Measurements from ENCODE around the gene HIF1A.
"Not testable (repeated sequence)": the region's sequence is repeated elsewhere in the genome, so short reads cannot be mapped to it uniquely, and the experiment has no call there.

HIF1A gene

GRCh38 chr14:61733972-61734371, 38.7 kb downstream of the HIF1A start:
- H3K4me3 ChIP-seq (ENCODE audit: low read depth in 1 of 2, low read length in 2 of 2), result no peak overlapping the region
- H3K27ac ChIP-seq (ENCODE audit: low read length), result no peak overlapping the region
- no peaks in the 10 kb centered on the region for H3K4me1 ChIP-seq (ENCODE audit: control insufficient read depth in 1 of 2, insufficient read depth in 2 of 2, low read length in 2 of 2)
- H3K9me3 ChIP-seq (ENCODE audit: control insufficient read depth in 1 of 2, low read length in 2 of 2), result no peaks in the 10 kb centered on the region
- no peaks in the 10 kb centered on the region for H3K27me3 ChIP-seq (ENCODE audit: low read depth, low read length)
- peaks cover 56 to 69% of the 10 kb centered on the region in 2 donors for H3K36me3 ChIP-seq (ENCODE audit: control insufficient read depth in 1 of 2, insufficient read depth in 2 of 2, low read length in 2 of 2)

- no peak overlapping the region for H3K4me3 ChIP-seq (ENCODE audit: low read depth in 1 of 2, low read length in 2 of 2)
- H3K9me3 ChIP-seq (ENCODE audit: control insufficient read depth in 1 of 2, low read length in 2 of 2), result no peaks in the 10 kb centered on the region
- no peaks in the 10 kb centered on the region for H3K27me3 ChIP-seq (ENCODE audit: low read depth, low read length)
- H3K27ac ChIP-seq (ENCODE audit: low read length), result no peak overlapping the region
- no peaks in the 10 kb centered on the region for H3K4me1 ChIP-seq (ENCODE audit: control insufficient read depth in 1 of 2, insufficient read depth in 2 of 2, low read length in 2 of 2)
- H3K36me3 ChIP-seq (ENCODE audit: control insufficient read depth in 1 of 2, insufficient read depth in 2 of 2, low read length in 2 of 2), result peaks cover 74 to 78% of the 10 kb centered on the region in 2 donors
Measured at GRCh38 chr14:61736751-61737150, 41.4 kb downstream of the HIF1A start.

GRCh38 chr14:61737915-61738314, 42.6 kb downstream of the HIF1A start:
- Histone ChIP-seq H3K9me3 (ENCODE audit: control insufficient read depth in 1 of 2, low read length in 2 of 2) (no peaks in the 10 kb centered on the region), H3K27me3 (ENCODE audit: low read depth, low read length) (no peaks in the 10 kb centered on the region), H3K27ac (ENCODE audit: low read length) (no peak overlapping the region), H3K4me1 (ENCODE audit: control insufficient read depth in 1 of 2, insufficient read depth in 2 of 2, low read length in 2 of 2) (no peaks in the 10 kb centered on the region), H3K4me3 (ENCODE audit: low read depth in 1 of 2, low read length in 2 of 2) (no peak overlapping the region), H3K36me3 (ENCODE audit: control insufficient read depth in 1 of 2, insufficient read depth in 2 of 2, low read length in 2 of 2) (peaks cover 75 to 77% of the 10 kb centered on the region in 2 donors)

- Histone ChIP-seq H3K4me1 (ENCODE audit: control insufficient read depth in 1 of 2, insufficient read depth in 2 of 2, low read length in 2 of 2) (no peaks in the 10 kb centered on the region), H3K27ac (ENCODE audit: low read length) (no peak overlapping the region), H3K36me3 (ENCODE audit: control insufficient read depth in 1 of 2, insufficient read depth in 2 of 2, low read length in 2 of 2) (peaks cover 69 to 75% of the 10 kb centered on the region in 2 donors), H3K27me3 (ENCODE audit: low read depth, low read length) (no peaks in the 10 kb centered on the region), H3K4me3 (ENCODE audit: low read depth in 1 of 2, low read length in 2 of 2) (no peak overlapping the region), H3K9me3 (ENCODE audit: control insufficient read depth in 1 of 2, low read length in 2 of 2) (no peaks in the 10 kb centered on the region)
Measured at GRCh38 chr14:61739133-61739532, 43.8 kb downstream of the HIF1A start.

DNA sequence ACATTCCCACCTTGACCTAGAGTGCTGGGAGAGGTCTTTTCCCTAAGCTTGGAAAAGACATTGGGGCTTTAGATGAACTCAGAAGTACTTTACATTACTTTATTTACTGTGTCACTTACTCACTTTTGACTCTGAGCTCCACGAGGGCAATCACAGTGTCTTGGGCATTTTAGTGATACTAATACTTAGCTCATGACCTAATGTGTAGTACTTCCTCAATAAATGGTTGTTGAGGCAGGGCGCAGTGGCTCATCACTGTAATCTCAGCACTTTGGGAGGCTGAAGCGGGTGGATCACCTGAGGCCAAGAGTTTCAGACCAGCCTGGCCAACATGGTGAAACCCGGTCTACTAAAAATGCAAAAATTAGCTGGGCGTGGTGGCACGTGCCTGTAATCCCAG, 47.1 kb downstream of the HIF1A start:
- H3K27ac ChIP-seq (ENCODE audit: low read length), result no peak overlapping the region
- H3K27me3 ChIP-seq (ENCODE audit: low read depth, low read length), result no peaks in the 10 kb centered on the region
- H3K4me3 ChIP-seq (ENCODE audit: low read depth in 1 of 2, low read length in 2 of 2), result no peak overlapping the region
- H3K36me3 ChIP-seq (ENCODE audit: control insufficient read depth in 1 of 2, insufficient read depth in 2 of 2, low read length in 2 of 2), result peaks cover 62 to 75% of the 10 kb centered on the region in 2 donors
- no peaks in the 10 kb centered on the region for H3K9me3 ChIP-seq (ENCODE audit: control insufficient read depth in 1 of 2, low read length in 2 of 2)
- no peaks in the 10 kb centered on the region for H3K4me1 ChIP-seq (ENCODE audit: control insufficient read depth in 1 of 2, insufficient read depth in 2 of 2, low read length in 2 of 2)

GRCh38 chr14:61744238-61744637, 48.9 kb downstream of the HIF1A start:
- Histone ChIP-seq H3K4me3 (ENCODE audit: low read depth in 1 of 2, low read length in 2 of 2) (no peak overlapping the region), H3K9me3 (ENCODE audit: control insufficient read depth in 1 of 2, low read length in 2 of 2) (no peaks in the 10 kb centered on the region), H3K4me1 (ENCODE audit: control insufficient read depth in 1 of 2, insufficient read depth in 2 of 2, low read length in 2 of 2) (peaks cover 0 to 2% of the 10 kb centered on the region in 2 donors), H3K27ac (ENCODE audit: low read length) (no peak overlapping the region), H3K27me3 (ENCODE audit: low read depth, low read length) (no peaks in the 10 kb centered on the region), H3K36me3 (ENCODE audit: control insufficient read depth in 1 of 2, insufficient read depth in 2 of 2, low read length in 2 of 2) (peaks cover 54 to 72% of the 10 kb centered on the region in 2 donors)

DNA sequence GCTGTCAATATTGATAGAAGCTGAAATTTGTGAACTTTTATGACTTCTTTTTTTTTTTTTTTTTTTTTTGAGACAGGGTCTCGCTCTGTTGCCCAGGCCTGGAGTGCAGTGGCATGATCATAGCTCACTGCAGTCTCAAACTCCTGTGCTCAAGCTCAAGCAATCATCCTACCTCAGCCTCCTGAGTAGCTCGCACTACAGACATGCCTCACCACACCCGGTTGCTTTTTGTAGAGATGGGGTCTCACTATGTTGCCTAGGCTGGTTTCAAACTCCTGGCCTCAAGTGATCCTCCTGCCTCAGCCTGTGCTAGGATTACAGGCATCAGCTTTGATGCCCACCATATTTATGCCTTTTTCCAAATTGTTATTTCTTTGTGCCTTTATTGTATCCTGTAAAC, 51.0 kb downstream of the HIF1A start:
- not testable (repeated sequence) for H3K4me3 ChIP-seq (ENCODE audit: low read depth in 1 of 2, low read length in 2 of 2); H3K27ac ChIP-seq (ENCODE audit: low read length); H3K4me1 ChIP-seq (ENCODE audit: control insufficient read depth in 1 of 2, insufficient read depth in 2 of 2, low read length in 2 of 2); H3K9me3 ChIP-seq (ENCODE audit: control insufficient read depth in 1 of 2, low read length in 2 of 2); H3K27me3 ChIP-seq (ENCODE audit: low read depth, low read length)
- peaks cover 37 to 61% of the 10 kb centered on the region in 2 donors for H3K36me3 ChIP-seq (ENCODE audit: control insufficient read depth in 1 of 2, insufficient read depth in 2 of 2, low read length in 2 of 2)

DNA sequence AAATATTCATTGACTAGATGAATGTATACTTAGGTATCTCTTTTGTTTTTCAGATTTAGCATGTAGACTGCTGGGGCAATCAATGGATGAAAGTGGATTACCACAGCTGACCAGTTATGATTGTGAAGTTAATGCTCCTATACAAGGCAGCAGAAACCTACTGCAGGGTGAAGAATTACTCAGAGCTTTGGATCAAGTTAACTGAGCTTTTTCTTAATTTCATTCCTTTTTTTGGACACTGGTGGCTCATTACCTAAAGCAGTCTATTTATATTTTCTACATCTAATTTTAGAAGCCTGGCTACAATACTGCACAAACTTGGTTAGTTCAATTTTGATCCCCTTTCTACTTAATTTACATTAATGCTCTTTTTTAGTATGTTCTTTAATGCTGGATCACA, 51.6 kb downstream of the HIF1A start:
- no peak overlapping the region for H3K4me3 ChIP-seq (ENCODE audit: low read depth in 1 of 2, low read length in 2 of 2)
- H3K9me3 ChIP-seq (ENCODE audit: control insufficient read depth in 1 of 2, low read length in 2 of 2), result no peaks in the 10 kb centered on the region
- H3K4me1 ChIP-seq (ENCODE audit: control insufficient read depth in 1 of 2, insufficient read depth in 2 of 2, low read length in 2 of 2), result peaks cover 2 to 4% of the 10 kb centered on the region in 2 donors
- H3K27ac ChIP-seq (ENCODE audit: low read length), result no peak overlapping the region
- H3K27me3 ChIP-seq (ENCODE audit: low read depth, low read length), result no peaks in the 10 kb centered on the region
- peaks cover 33 to 56% of the 10 kb centered on the region in 2 donors for H3K36me3 ChIP-seq (ENCODE audit: control insufficient read depth in 1 of 2, insufficient read depth in 2 of 2, low read length in 2 of 2)

GRCh38 chr14:61747342-61747741, 52.0 kb downstream of the HIF1A start:
- Histone ChIP-seq H3K36me3 (ENCODE audit: control insufficient read depth in 1 of 2, insufficient read depth in 2 of 2, low read length in 2 of 2) (peaks cover 29 to 52% of the 10 kb centered on the region in 2 donors), H3K9me3 (ENCODE audit: control insufficient read depth in 1 of 2, low read length in 2 of 2) (no peaks in the 10 kb centered on the region), H3K4me1 (ENCODE audit: control insufficient read depth in 1 of 2, insufficient read depth in 2 of 2, low read length in 2 of 2) (peaks cover 2 to 7% of the 10 kb centered on the region in 2 donors), H3K27ac (ENCODE audit: low read length) (no peak overlapping the region), H3K4me3 (ENCODE audit: low read depth in 1 of 2, low read length in 2 of 2) (no peak overlapping the region), H3K27me3 (ENCODE audit: low read depth, low read length) (no peaks in the 10 kb centered on the region)

GRCh38 chr14:61749264-61749663, 54.0 kb downstream of the HIF1A start:
- H3K27me3 ChIP-seq (ENCODE audit: low read depth, low read length), result no peaks in the 10 kb centered on the region
- no peak overlapping the region for H3K27ac ChIP-seq (ENCODE audit: low read length)
- peaks cover 27 to 37% of the 10 kb centered on the region in 2 donors for H3K36me3 ChIP-seq (ENCODE audit: control insufficient read depth in 1 of 2, insufficient read depth in 2 of 2, low read length in 2 of 2)
- no peak overlapping the region for H3K4me3 ChIP-seq (ENCODE audit: low read depth in 1 of 2, low read length in 2 of 2)
- H3K4me1 ChIP-seq (ENCODE audit: control insufficient read depth in 1 of 2, insufficient read depth in 2 of 2, low read length in 2 of 2), result peaks cover 2 to 7% of the 10 kb centered on the region in 2 donors
- no peaks in the 10 kb centered on the region for H3K9me3 ChIP-seq (ENCODE audit: control insufficient read depth in 1 of 2, low read length in 2 of 2)

DNA sequence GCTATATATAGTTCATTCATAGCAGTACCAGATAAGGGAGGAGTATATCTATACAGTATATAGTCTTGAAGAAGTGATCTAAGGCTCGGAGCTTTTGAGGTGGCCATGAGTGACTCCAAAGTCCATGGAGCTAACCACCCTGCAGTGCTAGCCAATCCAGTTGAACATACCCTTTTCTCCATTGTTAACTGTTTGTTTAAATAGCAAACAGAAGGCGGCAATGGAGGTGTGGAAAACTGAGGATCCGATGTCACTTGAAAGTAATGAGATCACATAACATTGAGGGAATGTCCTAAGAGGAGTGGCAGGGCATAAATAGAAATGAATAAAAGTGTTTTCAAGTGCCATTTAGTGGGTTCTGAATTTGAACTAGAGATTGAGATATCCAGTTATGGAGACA, 54.6 kb downstream of the HIF1A start:
- peaks cover 23 to 34% of the 10 kb centered on the region in 2 donors for H3K36me3 ChIP-seq (ENCODE audit: control insufficient read depth in 1 of 2, insufficient read depth in 2 of 2, low read length in 2 of 2)
- no peaks in the 10 kb centered on the region for H3K27me3 ChIP-seq (ENCODE audit: low read depth, low read length)
- no peak overlapping the region for H3K4me3 ChIP-seq (ENCODE audit: low read depth in 1 of 2, low read length in 2 of 2)
- H3K9me3 ChIP-seq (ENCODE audit: control insufficient read depth in 1 of 2, low read length in 2 of 2), result no peaks in the 10 kb centered on the region
- peaks cover 2 to 7% of the 10 kb centered on the region in 2 donors for H3K4me1 ChIP-seq (ENCODE audit: control insufficient read depth in 1 of 2, insufficient read depth in 2 of 2, low read length in 2 of 2)
- H3K27ac ChIP-seq (ENCODE audit: low read length), result no peak overlapping the region

DNA sequence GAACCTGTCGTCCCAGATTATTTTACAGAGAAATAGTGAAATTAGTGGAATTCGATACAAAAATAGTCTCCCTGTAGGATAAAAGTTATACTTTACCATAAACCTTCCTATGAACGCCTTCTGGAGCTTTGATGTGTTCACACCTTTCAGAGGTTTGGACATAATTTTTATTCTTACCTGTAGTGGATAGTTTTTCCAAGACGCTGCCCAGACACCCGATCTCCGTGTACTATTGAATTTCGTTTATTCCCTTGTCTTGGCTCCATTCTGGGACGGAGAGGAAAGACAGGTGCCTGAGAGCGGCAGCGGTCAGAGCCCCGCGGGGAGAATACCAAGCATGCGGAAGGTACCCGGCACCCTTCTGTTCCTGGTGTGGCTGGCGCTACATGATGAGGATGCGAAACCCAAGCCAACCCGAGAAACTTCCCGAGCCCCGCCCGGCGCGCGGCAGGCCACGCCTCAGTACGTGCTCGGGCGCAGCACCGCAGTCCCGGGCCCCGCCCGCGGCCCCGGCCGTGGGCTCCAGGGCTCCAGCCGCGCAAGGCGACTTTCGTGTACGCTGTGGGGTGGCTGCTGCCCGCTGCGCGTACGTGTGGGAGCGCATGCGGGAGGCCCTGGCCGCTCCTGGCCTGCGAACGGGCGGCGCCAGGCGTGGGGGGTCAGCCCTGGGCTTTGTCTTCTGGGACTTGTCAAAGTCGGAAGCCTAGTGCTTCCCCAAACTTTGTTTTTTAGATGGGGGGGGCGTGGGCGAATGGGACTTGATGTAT, 55.6 kb downstream of the HIF1A start:
- Histone ChIP-seq H3K4me1 (ENCODE audit: control insufficient read depth in 1 of 2, insufficient read depth in 2 of 2, low read length in 2 of 2) (peaks cover 2 to 7% of the 10 kb centered on the region in 2 donors), H3K4me3 (ENCODE audit: low read depth in 1 of 2, low read length in 2 of 2) (peak overlapping the region; percentile 65 to 77), H3K27ac (ENCODE audit: low read length) (peak overlapping the region; percentile 65), H3K27me3 (ENCODE audit: low read depth, low read length) (no peaks in the 10 kb centered on the region), H3K36me3 (ENCODE audit: control insufficient read depth in 1 of 2, insufficient read depth in 2 of 2, low read length in 2 of 2) (peaks cover 14 to 24% of the 10 kb centered on the region in 2 donors), H3K9me3 (ENCODE audit: control insufficient read depth in 1 of 2, low read length in 2 of 2) (no peaks in the 10 kb centered on the region)

Data from muscle layer of duodenum (tissue), 2 donors.